KOPT-K1 (cell line): Measurements from ENCODE around the gene SLC10A2.
"Not testable (repeated sequence)": the region's sequence is repeated elsewhere in the genome, so short reads cannot be mapped to it uniquely, and the experiment has no call there.

Experiments used
- H3K27ac ChIP-seq: fragments of 200-600 bp; sonication (generic); 2 replicates; pipeline ENCODE4 v1.5.1; 2016; ENCODE audit warnings: antibody characterized with exemption, mild to moderate bottlenecking, low read depth, low read length; ENCODE audit not compliant: poor library complexity, severe bottlenecking
- H3K36me3 ChIP-seq: fragments of 200-600 bp; sonication (generic); 2 replicates; pipeline ENCODE4 v1.5.1; 2017; ENCODE audit warnings: antibody characterized with exemption, mild to moderate bottlenecking, low read length, moderate library complexity; ENCODE audit not compliant: insufficient read depth
- H3K9me3 ChIP-seq: fragments of 200-600 bp; sonication (generic); 2 replicates; pipeline ENCODE4 v1.5.1; 2017; ENCODE audit warnings: antibody characterized with exemption, low read length, mild to moderate bottlenecking; ENCODE audit not compliant: insufficient read depth, poor library complexity, severe bottlenecking

The SLC10A2 gene, protein sequence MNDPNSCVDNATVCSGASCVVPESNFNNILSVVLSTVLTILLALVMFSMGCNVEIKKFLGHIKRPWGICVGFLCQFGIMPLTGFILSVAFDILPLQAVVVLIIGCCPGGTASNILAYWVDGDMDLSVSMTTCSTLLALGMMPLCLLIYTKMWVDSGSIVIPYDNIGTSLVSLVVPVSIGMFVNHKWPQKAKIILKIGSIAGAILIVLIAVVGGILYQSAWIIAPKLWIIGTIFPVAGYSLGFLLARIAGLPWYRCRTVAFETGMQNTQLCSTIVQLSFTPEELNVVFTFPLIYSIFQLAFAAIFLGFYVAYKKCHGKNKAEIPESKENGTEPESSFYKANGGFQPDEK

DNA sequence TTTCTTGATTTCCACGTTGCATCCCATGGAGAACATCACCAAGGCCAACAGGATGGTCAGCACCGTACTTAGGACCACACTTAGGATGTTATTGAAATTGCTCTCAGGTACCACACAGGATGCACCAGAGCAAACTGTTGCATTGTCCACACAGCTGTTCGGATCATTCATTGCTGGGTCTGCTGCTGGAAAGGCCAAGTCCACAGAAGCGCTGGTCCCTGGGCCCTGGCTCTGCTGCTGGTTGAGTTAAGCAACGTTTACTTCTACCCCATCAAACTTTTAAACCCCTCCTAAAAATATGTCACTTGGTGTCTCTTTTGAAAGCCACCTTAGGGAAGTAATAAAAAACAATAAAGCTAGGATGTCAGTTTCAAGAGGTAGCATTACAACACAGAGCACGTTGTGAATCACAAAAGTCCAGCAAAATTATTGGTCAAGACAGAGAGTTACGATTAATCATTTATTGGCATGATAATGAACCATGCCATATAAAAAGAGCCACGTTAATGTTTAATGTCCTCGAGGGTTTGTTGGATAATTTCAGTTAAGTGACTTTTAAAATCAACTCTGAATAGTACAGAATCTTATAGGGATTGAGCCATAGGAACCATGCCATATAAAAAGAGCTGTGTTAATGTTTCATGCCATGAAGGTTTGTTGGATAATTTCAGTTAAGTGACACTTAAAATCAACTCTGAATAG, at the start of gene SLC10A2:
SLC10A2 (minus strand) TSS at position 339 of the 702 bp plus-strand sequence; CDS start at position 171, 168 bp downstream.
- no peaks in the 10 kb centered on the region for H3K9me3 ChIP-seq
- no peak within 1 kb of the TSS for H3K27ac ChIP-seq
- no peaks in the 10 kb centered on the region for H3K36me3 ChIP-seq

DNA sequence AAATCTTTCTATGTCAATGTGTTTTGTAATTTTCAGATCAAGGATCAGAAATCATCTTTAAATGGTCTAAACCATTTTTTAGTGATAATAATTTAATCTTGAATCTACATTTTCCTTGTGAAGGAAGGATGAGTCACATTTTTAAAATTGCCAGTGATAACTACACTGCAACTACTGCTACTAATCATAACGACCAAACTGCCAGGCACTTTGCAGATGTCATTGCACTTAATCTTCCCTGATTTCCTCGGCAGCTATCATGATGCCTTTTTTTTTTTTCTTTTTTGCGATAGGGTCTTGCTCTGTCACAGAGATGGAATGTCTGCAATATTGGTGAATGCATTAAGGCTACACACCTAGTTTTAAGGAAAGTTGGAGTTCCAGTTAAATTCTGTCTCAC, 41.4 kb upstream of the SLC10A2 start:
- Histone ChIP-seq H3K27ac (no peak overlapping the region), H3K36me3 (no peaks in the 10 kb centered on the region), H3K9me3 (no peaks in the 10 kb centered on the region)

DNA sequence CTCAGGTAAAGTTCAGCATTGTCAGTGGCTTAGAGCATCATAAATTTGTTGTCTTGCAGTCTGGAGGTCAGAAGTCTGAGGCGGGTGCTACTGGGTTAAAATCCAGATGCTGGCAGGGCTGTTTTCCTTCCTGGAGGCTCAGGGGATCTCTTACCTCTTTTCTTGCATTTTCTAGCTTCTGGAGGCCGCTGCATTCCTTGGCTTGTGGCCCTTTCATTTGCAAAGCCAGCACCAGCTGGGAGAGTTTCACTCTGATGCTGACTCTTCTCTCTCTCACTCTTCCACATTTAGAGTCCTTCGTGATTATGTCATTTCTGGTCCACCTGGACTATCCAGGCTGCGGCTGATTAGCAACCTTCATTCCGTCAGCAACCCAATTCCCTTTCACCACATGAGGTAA, 38.1 kb upstream of the SLC10A2 start:
- Histone ChIP-seq H3K27ac (no peak overlapping the region), H3K36me3 (no peaks in the 10 kb centered on the region), H3K9me3 (no peaks in the 10 kb centered on the region)

DNA sequence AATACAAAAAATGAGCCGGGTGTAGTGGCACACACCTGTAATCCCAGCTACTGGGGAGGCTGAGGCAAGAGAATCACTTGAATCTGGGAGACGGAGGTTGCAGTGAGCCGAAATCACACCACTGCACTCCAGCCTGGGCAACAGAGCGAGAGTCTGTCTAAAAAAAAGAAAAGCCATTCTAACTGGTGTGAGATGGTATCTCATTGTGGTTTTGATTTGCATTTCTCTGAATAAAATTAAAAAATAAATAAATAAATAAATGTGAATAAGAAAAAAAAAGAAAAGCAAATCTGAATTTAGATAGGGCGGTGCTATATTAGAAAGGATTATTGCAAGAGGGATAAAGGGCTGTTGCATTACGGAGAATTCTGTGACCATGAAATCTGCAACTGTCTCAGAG, 37.2 kb upstream of the SLC10A2 start:
- not testable (repeated sequence) for H3K36me3 ChIP-seq, H3K9me3 ChIP-seq, H3K27ac ChIP-seq

DNA sequence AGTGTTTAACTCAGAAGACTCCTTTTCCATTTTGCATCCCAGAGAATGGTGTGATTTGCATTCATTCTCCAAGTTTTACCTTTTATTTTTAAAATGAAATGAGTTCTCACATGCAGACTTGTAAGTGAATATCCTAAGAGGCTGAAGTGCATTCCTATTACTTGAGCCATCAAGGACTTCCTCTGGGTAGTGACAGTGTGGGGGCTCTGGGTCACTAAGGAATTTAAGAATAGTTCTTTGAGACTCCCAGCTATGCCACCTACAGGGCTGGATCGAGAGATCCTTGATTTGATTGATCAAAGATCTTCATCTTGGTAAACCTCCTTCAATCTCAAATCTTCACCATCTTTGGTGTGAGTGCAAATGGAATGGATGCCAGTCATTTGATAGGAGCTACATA, 36.3 kb upstream of the SLC10A2 start:
- Histone ChIP-seq H3K36me3 (no peaks in the 10 kb centered on the region), H3K27ac (no peak overlapping the region)

DNA sequence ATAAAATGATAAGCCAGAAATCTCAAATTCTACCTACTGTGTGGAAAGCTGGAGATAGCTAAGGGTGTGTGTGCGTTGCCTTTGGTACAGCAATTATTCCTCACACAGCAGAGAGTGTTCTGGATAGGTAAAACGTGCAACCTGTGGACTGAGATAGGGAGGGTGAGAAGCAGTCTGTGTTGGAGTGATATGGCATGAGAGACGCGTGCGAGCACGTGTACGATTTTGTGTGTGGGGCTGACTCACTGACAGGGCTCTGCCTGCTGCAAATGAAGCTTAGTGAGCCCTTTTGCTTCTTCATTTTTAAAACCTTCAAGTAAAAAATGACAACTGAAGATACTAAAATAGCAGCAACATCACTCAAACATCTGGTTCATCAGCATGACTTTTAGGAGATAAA, 35.7 kb upstream of the SLC10A2 start:
- Histone ChIP-seq H3K9me3 (no peaks in the 10 kb centered on the region), H3K27ac (no peak overlapping the region), H3K36me3 (no peaks in the 10 kb centered on the region)

More for the DNA sequence above, 36.3 kb upstream of the SLC10A2 start:
- no peaks in the 10 kb centered on the region for H3K9me3 ChIP-seq

DNA sequence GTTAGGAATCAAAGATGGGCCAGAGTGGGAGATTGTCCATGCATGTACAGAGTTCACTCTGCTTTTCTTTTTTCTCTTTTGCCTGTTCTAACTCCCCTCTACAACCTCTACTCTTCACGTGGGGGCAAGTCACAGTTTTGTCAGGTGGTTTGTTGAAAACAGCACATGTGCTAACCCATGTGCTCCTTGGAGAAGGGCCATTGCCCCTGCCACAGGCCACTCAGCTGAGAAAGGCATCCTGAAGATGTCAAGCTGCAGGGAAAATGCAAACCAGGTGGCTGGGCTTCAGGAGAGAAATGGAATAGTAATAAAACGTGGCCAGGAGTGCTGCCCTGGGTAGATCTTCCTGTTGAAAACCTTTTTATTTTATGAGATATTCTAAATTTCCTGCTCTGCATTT, 35.3 kb upstream of the SLC10A2 start:
- H3K27ac ChIP-seq = no peak overlapping the region
- no peaks in the 10 kb centered on the region for H3K36me3 ChIP-seq
- H3K9me3 ChIP-seq = no peaks in the 10 kb centered on the region

DNA sequence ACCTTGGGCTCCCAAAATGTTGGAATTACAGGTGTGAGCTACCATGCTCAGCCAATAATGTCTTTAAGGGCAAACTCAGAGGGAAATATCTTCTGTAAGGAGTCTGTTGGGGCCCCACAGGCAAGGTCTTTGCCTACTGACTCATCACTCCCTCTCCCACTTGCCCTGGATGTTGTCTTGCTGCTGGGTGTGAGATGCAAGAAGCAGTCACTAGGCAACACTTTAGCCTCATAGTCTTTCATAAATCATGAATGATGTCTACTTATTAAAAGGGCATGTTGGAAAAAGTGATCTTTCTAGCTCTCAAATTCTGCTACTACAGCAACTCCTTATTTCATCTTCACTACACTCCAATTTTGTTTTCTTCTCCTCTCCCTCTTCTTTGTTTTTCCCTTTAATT, 34.6 kb upstream of the SLC10A2 start:
- Histone ChIP-seq H3K27ac (no peak overlapping the region), H3K36me3 (no peaks in the 10 kb centered on the region), H3K9me3 (no peaks in the 10 kb centered on the region)

DNA sequence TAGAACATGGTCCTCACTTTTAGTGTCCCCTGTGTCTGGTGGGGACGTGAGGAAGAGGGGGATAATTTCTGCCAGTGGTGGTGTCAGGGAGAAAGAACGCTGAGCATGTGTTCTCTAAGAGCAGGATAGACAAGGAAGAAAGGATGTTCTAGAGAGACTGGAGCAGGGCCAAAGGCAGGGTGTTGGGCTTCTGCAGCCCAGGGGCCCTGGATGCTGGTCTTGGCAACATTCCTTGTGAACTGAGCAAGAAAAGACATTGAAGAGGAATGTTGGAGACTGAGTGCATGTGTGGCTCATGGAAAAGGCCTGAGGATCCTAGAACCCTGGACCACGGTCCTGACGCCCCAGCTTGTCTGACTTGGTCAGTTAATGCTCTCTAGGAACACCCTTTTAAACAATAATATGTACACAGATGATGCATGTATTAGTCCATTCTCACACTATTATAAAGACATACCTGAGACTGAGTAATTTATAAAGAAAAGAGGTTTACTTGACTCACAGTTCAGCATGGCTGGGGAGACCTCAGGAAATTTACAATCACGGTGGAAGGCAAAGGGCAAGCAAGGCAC, 33.6 kb upstream of the SLC10A2 start:
- no peaks in the 10 kb centered on the region for H3K9me3 ChIP-seq
- no peaks in the 10 kb centered on the region for H3K36me3 ChIP-seq
- H3K27ac ChIP-seq = no peak overlapping the region

DNA sequence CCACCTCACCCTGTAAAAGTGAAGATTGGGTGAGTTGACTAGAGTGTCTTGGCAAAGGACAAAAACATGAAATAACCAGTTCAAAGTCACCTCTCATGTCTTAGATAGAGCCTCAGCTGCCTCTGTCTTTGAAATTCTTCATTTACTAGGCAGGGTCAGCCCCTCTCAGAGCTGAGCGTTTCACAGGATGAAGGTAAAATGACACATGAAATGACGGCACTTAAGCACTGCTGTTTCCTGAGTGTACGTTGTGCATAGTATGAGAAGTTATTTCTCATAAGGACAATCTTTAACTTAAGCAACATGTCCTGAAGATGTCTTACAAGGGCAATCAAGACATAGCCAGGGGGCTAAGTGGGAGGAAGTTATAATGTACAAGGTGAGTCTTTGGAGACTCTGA, 32.3 kb upstream of the SLC10A2 start:
- H3K36me3 ChIP-seq = no peaks in the 10 kb centered on the region
- peaks cover 6% of the 10 kb centered on the region for H3K9me3 ChIP-seq
- H3K27ac ChIP-seq = no peak overlapping the region

DNA sequence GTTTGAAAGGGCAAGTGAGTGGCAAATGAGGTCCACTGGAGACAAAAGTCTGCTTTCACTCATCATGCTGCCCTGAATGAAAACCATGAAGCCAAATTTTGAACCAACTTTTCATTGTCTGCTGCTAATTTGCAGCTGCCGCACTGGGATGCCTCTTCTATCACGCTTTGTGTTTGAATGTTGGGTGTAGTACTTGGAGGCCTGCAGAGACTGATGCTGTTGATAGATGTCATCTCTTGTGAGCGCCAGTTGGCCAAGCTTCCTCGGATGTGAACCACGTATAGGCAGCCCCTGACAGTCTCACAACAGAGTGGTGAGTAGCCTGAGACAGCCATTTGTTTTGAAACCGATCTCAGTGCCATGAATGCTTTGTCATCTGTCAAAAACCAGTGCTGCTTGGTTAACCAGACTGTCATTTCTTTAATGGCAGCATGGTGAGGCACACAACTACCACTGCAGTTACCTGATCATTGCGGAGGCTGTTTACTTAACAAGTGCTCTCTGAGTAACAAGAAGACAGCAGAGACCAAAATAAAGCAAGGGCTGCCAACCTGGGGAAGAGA, 31.2 kb upstream of the SLC10A2 start:
- Histone ChIP-seq H3K36me3 (no peaks in the 10 kb centered on the region), H3K9me3 (peaks cover 17% of the 10 kb centered on the region), H3K27ac (no peak overlapping the region)

DNA sequence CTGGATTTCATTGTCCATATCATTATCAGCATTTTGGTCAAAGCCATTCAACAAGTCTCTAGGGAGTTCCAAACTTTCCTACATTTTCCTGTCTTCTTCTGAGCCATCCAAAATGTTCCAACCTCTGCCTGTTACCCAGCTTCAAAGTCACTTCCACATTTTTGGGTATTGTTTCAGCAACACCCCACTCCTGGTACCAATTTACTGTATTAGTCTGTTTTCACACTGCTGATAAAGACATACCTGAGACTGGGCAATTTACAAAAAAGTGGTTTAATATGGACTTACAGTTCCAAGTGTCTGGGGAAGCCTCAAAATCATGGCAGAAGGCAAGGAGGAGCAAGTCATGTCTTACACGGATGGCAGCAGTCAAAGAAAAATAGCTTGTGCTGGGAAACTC, 27.4 kb upstream of the SLC10A2 start:
- H3K27ac ChIP-seq, H3K36me3 ChIP-seq: not testable (repeated sequence)
- peaks cover 26% of the 10 kb centered on the region for H3K9me3 ChIP-seq

DNA sequence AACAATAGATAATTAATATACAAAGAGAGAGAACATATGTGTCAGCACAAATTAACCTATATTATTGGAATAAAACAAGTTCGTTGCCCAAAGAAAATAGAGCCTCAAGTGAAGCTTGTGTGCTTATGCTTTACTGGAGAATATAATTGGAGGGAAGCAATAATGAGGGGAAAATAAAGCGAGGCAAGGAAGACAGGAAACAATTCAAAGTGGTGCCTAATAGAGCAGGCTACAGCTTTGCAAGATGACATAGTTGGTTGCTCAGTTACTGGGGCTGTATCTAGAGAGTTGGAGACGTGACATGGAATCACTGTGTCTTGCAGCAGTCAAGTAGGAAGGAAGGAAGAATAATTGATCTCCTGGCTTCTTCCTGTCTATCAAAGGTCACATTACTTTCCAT, 21.1 kb upstream of the SLC10A2 start:
- peaks cover 7% of the 10 kb centered on the region for H3K9me3 ChIP-seq
- no peak overlapping the region for H3K27ac ChIP-seq
- H3K36me3 ChIP-seq = no peaks in the 10 kb centered on the region

DNA sequence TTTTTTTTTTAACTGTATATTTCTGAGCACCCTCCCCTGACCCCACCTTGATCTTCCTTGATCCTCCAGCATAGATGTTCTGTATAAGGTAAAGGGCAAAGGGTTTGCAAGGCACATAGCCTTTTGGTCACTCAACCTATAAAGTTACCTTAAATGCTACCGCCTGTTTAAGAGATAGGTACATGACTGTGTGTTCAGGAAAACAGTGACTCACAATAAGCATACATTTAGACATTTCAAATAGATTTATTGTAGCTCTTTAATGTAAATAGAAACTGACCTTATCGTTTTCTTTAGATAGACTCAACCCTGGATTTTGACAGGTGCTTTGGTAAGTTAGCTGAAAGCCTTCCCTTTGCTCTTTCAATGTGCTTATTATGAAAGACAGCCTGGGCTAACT, 15.2 kb upstream of the SLC10A2 start:
- Histone ChIP-seq H3K27ac (no peak overlapping the region), H3K36me3 (no peaks in the 10 kb centered on the region), H3K9me3 (no peaks in the 10 kb centered on the region)

DNA sequence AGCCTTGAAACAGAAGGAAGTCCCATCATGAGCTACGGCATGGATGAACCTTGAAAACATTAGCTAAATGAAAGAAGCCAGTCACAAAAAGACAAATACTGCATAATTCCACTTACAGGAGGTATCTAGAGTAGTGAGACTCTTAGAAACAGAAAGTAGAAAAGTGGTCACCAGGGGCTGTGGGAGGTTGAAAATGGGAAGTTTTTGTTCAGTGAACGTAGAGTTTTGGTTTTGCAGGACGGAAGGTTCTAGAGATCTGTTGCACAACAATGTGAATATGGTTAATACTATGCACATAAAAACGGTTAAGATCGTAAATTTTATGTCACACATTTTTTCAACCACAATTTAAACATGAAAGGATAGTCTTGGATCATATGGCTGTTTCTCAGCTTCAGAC, 11.9 kb upstream of the SLC10A2 start:
- Histone ChIP-seq H3K9me3 (no peaks in the 10 kb centered on the region), H3K27ac (no peak overlapping the region), H3K36me3 (no peaks in the 10 kb centered on the region)
